Stimulated activated CD4-positive, alpha-beta T cell treated with anti-CD3 and anti-CD28 coated beads, Interleukin-12 subunit alpha, Interleukin-12 subunit beta, amount 100 ng/mL, for 4 hours (primary cell): ENCODE results near the gene TSFM.
A peak's percentile ranks its signal among the peaks of the same experiment; 100 is the strongest.

Experiments used
- DNase-seq: peaks from one replicate; pipeline ENCODE4 v3.0.0-alpha.2; 2020

The TSFM gene

GRCh38 chr12:57782243-57782607, 362 bp upstream of the TSFM start:
- no peak for DNase-seq

DNA sequence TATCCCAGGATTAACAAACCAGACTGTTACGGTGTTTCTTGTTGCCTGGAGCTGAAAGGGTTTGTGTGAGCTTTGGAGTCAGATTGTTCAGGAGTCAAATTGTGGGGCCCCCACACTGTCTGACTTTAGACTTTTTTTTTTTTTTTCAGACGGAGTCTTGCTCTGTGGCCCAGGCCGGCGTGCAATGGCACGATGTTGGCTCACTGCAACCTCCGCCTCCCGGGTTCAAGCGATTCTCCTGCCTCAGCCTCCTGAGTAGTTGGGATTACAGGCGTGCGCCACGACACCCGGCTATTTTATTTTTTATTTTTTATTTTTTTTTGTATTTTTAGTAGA, 847 bp downstream of the TSFM start:
- no peak for DNase-seq

DNA sequence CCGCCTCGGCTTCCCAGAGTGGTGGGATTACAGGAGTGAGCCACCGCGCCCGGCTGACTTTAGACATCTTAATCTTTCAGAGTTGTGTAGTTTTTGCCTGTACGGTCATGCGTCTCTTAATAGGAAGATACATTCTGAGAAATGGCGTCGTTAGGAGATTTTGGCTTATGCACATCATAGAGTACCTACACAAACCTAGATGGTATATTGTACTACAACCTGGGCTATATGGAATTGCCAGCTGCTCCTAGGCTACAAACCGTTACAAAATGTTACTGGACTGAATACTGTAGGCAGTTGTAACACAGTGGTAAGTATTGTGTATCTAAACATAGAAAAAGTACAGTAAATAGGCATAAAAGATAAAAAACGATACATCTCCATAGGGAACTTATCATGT, 1.3 kb downstream of the TSFM start:
- DNase-seq, result no peak

DNA sequence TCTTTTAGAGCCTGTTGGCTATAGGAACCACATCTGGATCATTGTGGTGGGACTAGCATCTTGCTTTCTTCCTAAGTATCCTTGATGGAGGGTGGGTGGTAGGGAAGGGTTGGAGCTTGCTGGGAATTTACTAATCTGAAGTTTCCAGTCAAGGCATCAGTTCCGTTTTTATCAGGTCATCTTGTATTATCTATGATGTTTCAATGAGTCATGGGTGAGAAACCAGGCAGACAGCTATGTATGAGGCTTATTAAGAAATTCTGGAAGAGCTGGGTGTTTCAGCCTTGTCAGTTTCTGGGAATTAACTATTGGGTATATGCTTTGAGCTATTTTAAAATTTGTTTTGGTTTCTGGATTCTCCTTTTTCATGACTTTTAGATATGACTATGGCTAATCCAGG, 11.3 kb downstream of the TSFM start:
- DNase-seq, result no peak

GRCh38 chr12:57795354-57795753, 12.8 kb downstream of the TSFM start:
- no peak for DNase-seq

DNA sequence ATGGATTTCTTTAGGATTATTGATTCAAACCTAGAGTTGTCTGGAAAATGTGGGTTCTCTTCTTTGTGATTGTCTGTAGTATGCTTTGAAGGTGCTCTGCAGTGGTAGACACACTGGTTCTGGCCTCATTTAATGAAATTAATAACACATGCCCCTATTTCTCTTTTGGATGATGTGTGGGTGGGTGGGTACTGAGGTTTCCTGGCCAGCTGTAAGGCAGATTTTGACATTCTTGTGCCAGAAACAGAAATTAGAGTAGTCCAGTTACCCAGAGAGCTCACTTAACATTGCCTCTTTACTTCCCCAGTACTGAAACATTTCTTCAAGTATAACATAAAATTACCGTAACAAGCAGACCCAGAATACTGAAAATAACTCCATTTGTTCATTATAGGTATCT, 14.4 kb downstream of the TSFM start:
- DNase-seq, result no peak

DNA sequence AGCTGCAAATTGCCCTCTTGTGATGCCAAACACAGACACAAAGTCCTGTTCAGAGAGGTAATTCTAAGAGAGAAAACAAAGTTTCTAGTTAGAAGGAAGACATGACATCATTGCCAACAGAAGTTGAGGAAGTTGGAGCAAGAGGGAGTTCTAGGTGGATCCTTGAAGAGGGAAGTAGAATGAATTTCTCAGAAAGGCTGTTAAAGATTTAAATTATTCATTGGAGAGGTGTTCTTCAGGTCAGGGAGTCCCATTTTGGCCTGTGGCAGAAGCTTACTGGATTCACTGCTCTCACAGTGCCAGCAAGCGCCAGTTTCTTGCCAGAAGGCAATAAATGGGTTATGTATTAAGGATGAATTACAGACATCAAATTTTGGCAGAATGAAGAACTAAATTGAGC, 15.3 kb downstream of the TSFM start:
- DNase-seq, result no peak

- DNase-seq, result no peak
Measured at GRCh38 chr12:57800965-57801364, 18.4 kb downstream of the TSFM start.

DNA sequence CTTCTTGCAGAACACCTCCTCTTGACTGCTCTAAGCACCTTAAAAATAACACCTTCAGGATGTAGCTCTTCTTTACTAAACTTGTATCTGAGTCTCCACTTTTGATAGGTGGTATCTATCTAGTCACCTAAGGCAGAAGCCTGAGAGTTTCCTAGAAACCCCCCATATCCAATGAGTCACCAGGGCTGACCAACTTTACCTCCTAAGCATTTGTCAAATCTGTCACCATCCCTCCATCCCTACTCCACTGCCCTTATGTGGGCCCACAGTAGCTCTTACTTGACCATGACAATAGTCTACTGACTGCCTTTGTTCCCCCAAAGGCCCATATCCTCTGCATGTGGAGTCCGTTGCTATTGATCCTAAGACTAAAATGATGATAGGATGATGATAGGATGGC, 20.0 kb downstream of the TSFM start:
- no peak for DNase-seq

DNA sequence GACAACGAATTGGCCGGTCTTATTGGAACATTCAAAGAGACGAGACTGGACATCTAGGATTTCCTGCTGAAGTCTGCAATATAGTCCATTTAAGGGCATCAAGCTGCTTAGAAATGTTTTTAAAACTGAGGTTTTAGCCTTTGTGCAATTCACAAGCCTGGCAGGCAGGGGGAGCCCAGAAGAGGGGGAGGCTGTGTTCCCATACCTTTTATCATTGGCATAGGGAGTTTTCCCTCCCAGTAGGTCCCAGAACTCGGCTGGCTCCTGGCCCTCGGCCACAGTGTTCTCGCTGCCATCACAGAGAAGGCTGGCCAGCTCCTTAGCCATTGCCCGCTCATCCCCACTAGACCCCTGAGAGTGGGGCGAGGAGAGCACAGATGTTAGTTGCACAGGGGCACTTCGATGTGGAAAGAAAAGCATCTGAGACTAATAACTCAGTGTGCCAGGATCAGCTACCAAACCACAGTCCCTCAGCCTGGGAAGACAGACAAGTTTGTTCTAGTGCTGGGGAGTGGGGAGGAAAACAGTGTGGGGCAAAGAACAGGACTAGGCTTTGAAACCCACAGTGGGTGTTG, 20.8 kb downstream of the TSFM start:
- peak; percentile 16 for DNase-seq

DNA sequence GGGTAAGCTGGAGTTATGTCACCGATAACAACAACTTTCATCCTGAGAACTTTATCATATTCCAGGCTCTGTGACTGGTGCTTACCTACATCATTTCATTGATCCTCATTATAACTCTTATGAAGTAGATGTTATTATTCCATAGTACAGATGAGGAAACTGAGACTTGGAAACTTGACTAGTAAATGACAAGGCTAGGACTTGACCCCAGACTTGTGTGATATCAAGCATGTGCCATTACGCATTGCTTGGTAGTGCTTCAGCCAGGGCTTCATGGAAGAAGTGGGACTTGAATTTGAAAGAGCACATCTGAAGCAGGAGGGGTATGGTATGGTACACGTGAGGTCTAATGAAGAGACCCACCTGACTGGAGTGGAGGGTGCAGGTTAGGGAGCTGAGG, 24.1 kb downstream of the TSFM start:
- no peak for DNase-seq

DNA sequence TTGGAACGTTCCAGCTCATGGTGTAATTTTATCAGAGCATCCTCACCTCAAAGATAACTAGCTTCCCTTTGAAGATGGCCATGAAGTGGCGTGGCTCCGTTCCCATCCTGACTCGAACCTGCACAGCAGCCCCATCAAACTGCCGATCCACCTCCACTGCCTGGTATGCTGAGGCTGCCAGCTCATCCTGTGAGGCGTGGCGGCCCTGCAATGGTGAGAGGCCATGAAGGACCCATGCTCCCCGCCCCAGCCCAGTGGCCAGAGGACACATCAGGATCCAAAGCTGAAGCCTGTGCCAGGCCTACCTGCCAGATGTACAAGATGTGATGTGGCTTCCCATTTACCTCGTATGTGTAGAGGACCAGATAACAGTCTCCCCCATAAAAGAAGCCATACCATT, 24.7 kb downstream of the TSFM start:
- DNase-seq, result no peak

DNA sequence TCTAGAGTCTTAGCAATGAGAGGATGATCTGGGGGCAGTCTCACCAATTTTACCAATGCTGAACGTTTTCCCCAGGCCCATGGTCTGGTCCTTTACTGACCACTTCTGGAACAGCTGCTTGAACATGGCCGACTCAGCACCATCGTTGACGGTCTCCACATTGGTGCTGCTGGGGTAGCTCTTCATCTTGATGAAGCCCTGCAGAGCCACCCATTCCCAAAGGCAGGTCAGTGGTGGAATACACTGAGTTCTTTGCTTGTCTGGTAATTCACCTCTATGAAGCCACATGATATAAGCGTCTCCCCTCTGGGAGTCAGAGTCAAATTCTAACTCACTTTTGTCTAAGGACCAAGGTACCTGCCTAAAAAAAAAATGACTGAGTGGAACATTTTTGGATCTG, 25.8 kb downstream of the TSFM start:
- DNase-seq, result no peak

GRCh38 chr12:57809425-57809824, 26.8 kb downstream of the TSFM start:
- no peak for DNase-seq

GRCh38 chr12:57810450-57810849, 27.9 kb downstream of the TSFM start:
- no peak for DNase-seq

DNA sequence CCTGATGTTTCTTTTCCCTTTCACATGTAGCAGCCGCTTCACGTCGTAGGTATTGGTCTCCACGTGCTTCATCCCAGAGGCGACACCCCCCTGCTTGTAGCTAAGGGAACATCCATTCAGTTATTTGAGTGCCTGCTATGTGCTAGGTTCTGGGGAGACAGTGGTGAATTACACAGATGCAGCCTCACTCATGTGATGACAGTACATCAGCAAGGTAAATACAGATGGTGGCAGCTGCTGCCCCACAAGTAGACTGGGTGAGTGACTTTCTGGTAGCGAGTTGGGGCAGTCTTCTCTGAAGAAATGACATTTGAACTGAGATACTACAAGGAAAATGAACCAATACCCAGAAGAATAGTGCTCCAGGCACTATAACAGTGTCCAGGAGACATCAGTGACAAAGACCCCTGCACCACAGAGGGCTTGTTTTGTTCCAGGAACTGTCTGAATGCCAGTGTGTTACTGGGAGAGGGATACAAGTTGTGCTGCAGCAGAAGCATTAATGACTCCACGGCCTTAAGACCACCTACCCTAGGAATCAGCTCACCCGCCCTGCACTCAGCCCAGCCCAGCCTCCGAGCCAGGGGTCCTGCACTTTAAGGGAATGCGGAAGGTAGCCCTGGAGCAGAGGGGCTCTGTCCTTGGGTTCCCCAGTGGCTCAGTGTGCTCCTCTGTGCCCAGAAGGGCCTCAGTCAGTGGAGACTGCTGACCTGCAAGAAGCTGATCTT, 28.6 kb downstream of the TSFM start:
- DNase-seq, result no peak

DNA sequence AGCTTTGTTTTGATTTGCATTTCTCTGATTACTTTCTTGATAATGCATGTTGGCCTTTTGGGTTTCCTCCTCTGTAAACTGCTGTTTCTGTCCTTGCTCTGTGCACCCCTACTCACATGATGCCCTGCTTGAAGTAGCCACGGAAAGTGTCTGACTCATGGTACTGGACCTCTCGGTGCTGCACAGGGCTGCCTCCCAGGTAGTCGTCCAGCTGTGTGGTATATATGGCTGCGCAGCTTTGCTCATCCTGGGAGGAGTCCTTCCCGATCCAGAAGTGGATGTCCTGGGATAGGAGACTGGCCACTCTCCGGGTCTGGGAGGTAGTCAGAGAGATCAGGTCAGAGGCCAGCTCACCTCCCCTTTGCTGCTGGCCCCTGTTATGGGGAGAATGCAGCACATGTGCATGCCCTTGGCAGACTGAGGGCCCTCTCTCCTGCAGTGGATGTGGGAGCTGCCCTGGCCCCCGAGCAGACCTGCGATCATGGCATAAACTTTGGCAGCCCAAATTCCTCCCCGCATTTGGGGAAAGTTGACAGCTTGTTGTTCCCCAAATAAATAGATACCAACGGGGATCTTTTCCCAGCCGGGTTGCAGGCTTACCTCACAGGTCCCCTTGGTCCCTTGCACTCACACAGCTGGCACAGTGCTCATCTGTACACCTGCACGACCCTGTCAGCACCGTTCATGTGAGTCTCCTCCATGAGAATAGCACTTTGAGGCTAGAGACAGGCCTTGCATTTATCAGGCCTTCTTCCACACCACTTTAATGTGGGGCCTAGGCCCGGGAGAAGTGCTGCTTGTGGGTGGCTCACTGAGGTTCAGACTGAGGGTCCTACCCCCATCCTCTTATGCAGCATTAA, 30.8 kb downstream of the TSFM start:
- DNase-seq, result no peak

- DNase-seq, result no peak
Measured at GRCh38 chr12:57813971-57814772, 31.6 kb downstream of the TSFM start.

DNA sequence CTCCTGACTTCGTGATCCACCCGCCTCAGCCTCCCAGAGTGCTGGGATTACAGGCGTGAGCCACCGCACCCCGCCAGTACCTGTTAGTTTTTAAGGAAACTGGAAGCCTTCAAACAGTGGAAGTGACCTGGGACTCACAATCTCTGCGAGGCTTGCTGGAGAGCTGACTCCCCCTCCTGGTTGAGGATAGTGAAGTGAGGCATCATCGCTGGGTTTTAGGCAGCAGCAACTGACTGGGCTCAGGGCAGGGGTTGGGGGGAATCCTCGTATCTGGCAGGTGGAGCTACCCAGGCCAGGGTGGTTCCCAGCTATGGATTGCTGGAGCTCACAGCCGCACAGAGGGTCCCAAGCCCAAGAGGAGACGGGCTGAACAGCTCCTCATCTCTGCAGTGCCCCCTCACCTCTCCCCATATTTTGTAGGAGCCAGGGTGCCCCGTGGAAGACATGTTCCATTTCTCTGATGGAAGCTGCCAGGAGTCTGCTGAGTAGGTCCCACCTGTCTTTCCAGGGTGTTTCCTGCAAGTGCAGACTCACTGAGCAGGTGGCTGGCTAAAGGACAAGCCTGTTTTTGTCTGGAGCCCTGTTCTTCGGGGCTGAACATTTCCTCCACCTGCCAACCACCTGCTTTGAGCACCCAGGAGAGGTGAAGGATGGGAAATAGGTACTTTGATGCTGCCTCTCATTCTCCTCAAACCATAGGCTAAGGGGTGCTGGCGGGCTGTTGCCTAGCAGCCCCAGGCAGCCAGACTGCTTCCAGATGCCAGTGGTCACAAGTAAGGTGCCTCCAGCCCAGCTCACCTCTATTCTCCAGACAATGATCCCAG, 32.8 kb downstream of the TSFM start:
- no peak for DNase-seq

DNA sequence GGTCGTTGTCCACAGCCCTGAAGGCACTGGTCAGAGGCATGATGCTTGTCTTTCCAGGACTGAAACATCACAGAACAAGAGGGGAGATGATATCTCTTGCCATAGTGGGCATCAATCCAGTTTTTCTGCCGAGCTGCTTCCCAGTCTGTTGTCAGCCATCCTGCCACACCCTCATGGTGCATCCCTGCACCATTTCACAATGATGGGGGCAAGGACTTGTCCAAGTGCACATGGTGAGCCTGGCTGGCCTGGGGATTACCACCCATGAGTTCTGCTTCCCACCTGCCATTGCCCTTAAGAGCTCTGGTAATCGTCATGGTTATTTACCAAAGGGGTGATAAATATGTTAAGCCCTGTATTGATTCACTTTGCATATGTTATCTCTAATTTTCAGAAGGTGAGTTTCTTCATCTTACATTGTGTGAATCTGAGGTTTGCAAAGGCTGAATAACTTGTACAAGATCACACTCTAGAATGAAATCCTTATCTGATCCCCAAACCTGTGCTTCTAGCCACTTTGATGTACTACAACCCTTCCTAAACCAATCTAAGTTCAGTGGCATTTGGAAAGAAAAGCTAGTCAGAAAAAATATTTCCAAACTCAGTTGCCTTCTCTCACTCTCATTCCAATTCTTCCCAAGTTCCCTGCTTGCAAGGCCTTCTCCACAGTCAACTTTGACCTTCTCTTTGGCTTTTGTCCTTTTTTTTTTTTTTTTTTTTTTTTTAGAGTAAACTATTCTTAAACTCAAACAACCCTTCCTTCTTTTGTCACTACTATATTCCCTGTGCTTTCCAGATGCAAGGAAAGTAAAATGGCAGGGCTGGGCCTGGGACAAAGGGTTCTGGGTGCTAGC, 33.6 kb downstream of the TSFM start:
- DNase-seq, result no peak

DNA sequence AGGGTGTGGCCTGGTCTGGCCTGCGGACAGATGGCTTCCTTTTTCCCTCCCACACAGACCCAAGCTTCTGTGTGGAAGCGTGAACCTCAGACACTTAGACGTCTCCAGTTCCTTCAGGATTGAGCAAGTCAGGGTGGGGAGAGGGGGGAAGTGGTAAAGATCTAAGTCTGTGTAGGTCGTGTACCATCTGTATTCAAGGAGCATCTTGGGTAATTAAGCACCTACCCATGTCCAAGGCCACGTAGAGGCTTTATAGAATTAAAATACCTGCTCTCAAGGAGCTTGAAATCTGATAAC, 34.2 kb downstream of the TSFM start:
- DNase-seq, result no peak
